ENCODE results near the gene CCDC149. TPM values are rescaled to one million over a fixed set of nuclear protein-coding genes. Genes with fewer than 3 reads are reported as not detected.

CCDC149 gene
- total RNA-seq, 1 donor from 2014 or later, result 11.7 TPM

DNA sequence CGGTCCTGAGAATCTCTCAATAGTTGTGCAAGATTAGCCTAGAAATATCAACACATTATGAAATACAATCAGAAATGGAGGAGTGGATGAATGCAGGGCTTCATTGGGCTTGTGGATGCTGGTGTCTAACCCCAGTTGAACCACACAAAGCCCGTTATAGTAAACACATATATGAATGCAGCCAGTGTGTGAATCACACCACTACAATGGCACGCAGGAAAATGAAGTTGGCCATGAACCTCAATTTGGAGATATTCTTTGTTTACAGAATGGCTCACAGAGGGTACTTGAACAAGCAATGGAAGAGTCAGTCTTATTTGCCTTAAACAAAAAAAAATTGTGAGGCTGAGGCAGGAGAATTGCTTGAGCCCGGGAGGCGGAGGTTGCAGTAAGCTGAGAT is 59.7 kb downstream of the CCDC149 start:
- DNase-seq (ENCODE audit: low spot score), result no peak
- intact Hi-C loops (cut with DNase I), result no loop called here

DNA sequence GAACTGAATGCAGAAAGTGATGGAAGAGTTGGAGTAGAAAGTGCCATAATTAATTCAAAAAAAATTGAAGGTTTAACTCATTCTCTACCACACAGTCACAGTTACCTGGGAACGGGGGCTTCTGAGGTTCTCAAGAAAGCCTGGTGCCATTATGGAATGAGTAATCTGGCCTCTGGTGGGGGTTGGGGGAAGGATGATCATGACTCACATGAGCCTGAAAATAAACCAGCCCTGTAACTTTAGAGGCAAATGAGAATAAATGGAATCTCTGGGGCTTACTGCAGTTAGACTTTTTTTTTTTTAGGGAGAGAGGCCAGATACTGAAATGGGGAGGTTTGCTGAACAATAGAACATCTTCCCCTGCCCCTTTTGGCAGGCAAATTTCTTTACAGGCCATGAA is 62.2 kb downstream of the CCDC149 start:
- intact Hi-C loops (cut with DNase I), result no loop called here
- DNase-seq (ENCODE audit: low spot score), result no peak

DNA sequence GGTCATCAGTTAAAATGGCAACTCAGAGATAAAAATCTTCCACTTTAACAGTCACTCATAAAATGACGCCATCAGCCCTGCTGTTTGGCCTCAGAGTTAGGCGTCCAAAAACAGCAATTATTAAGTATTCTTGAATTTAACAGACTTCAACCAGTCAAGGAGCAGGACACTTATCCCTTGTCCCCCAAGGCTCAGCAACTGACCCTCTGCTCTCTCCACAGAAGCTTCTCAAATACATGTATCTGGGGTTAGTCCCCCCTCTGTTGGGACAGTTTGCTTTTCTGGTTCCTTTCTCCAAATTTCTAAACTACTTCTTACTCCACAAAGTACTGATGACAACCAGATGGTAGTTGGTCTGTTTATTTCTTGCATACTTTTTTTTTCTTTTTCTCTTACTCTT is 63.1 kb downstream of the CCDC149 start:
- DNase-seq (ENCODE audit: low spot score), result no peak
- intact Hi-C loops (cut with DNase I), result loop anchor here (5.0 kb wide), 1 partner anchor 262 kb away; no protein-coding TSS in a partner anchor

DNA sequence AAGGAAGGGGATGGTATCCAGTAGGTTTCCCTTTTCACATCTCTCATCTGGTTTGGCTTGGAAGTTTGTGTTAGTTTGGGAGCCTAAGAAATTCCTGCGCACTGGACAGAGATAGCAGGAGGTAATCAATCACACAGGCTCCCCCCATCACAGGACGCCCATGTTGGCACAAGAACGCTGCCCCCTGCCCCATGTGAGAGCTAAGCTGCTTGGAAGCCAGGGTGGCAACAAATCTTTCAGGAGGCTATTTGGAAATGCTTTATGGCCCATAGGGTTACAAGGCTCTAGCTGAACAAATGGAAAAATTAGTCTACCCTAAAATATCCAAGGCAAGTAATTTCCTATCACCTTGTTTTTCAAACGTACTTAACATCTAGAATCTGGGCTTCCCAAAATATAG is 63.5 kb downstream of the CCDC149 start:
- intact Hi-C loops (cut with DNase I), result loop anchor here (5.0 kb wide), 1 partner anchor 262 kb away; no protein-coding TSS in a partner anchor

DNA sequence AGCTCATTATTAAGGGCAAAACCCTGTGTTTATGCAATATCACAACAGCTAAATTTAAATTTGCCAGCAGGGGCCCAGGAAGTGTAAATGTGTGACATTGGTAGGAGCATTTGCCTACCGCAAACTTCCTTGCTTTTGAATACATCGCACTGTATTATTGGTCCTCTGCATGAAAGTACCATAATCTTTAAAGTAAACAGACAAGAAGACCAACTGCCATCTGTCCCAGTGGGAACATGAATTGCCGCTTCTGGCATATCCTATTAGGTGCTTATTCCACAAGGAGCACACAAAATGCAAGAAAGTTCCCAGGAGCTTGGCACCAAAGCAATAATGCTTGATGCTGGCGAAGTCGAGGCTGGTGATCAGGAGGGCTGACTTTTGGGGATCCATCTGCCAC is 66.1 kb downstream of the CCDC149 start:
- no peak for DNase-seq (ENCODE audit: low spot score)
- intact Hi-C loops (cut with DNase I), result loop anchor here (5.0 kb wide), 1 partner anchor 259 kb away; no protein-coding TSS in a partner anchor

More for the DNA sequence above, 63.5 kb downstream of the CCDC149 start:
- no peak for DNase-seq (ENCODE audit: low spot score)

DNA sequence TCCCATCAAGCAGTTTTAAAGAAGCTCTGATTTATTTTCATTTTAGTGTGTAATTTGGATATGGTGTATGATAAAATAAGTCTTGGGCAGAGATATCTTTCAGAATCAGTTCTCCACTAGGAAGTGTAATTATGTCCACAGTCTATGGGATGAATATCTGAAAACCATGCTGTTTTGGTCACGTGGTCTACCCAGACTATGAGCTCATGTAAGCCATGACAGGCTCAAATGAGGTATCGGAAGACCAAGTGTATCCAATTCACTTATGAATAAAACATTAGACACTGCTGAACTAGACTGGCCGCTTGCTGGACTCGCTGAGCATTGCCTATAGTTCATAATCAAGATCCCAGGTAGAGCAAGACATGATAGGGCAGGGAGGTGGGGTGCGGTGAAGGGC is 66.9 kb downstream of the CCDC149 start:
- intact Hi-C loops (cut with DNase I), result loop anchor here (5.0 kb wide), 1 partner anchor 259 kb away; no protein-coding TSS in a partner anchor
- DNase-seq (ENCODE audit: low spot score), result no peak

DNA sequence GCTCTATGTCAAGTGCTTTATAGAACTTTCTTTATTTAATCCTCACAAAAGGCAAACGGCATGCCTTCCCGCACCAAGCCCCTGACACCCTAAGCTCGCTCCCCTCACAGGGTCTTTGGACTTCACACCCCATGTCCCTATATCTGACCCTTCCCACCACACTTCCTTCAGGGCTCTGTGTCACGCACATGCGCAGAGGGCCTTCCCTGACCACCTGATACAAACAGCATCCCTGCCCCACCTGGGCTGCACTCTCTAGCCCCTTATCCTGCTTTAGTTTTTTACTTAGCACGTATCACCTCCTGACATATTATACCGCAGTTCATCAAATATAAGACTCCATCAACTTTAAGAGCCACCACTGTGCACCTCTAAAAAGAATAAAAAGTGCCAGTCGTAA is 67.7 kb downstream of the CCDC149 start:
- intact Hi-C loops (cut with DNase I), result loop anchor here (5.0 kb wide), 1 partner anchor 258 kb away; no protein-coding TSS in a partner anchor
- DNase-seq (ENCODE audit: low spot score), result no peak

DNA sequence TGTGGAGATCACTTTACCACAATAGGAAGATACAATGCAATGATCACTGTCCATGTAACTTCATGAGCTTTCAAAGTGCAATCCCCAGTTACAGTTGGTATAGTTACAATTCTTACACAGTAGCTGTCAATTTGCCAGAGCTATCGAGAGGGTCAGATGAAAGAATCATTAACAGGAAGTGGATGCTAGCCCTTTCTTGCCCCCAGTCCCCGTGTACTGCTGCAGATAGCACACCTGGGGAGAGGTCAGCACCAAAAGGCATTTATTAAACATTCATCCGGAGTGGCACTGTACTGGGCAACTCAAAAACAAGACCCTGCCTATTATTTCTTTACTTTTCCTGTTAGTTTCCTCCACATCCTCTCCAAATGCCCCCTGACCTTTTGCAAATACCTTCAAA is 69.7 kb downstream of the CCDC149 start:
- intact Hi-C loops (cut with DNase I), result no loop called here
- no peak for DNase-seq (ENCODE audit: low spot score)

DNA sequence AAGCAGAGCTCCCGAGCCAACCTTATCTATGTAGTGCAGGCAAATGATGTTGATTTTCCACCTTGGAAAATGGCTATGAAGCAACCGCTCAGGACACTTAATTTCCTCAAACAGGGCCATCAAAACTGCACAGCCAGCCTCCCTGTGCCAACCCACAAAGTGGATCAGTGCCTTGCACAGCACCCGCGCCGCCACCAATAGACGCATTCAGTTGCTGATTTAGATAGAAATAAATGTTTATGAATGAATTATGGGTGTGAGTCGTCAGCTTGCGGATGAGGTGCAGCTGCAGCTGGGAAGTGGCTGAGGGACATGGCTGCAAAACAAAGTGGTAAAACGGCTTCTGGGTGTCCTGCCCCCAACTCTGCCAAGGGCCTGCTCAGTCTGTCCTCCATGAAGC is 70.5 kb downstream of the CCDC149 start:
- DNase-seq (ENCODE audit: low spot score), result no peak
- intact Hi-C loops (cut with DNase I), result no loop called here

DNA sequence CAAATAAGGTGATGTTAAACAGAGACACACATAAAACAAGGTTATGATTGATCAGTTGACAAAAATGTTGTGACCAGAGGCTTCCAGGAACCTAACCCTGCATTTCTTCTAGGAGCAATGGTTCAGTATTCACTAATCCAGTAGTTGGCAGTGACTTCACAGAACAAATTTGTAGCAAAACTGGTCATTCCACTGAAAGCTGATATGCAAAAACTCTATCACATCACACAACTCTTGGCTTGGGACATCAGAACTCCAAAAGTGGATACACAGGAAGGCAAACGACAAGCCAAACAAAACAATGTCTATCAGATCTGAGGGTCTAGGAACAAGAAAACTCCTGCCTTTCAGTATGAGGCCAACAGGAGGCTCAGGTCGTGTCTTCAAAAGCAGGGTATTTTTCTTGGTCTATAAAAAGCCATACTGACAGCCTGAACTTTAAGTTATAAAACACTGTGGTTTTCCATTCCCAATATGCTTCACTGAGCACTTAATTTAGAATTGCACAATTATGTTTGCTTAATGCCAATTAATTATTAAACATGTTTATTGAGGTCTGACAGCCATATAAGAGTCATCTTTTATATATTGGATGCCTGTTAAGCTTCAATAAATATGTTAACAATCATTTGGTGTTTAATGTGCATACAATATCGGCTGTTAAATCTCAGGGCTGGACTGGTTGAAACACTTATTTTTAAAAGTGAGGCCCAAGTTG is 71.9 kb downstream of the CCDC149 start:
- intact Hi-C loops (cut with DNase I), result no loop called here
- DNase-seq (ENCODE audit: low spot score), result no peak

DNA sequence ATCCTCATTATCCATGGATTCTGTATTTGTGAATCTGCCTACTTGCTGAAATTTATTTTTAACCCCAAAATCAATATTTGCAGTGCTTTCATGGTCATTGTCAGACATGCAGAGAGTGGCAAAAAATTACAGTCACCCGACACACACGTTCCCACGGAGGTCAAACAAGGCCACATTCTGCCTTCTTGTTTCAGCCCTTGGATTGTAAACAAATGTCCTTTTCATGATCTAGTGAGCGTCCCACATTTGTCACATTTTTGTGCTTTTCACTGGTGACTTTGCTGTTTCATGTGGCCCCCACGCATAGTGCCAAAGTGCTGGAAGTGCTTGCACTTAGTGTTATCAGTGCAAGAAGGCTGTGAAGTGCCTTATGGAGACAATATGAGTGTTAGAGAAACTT is 72.5 kb downstream of the CCDC149 start:
- no peak for DNase-seq (ENCODE audit: low spot score)
- intact Hi-C loops (cut with DNase I), result no loop called here

DNA sequence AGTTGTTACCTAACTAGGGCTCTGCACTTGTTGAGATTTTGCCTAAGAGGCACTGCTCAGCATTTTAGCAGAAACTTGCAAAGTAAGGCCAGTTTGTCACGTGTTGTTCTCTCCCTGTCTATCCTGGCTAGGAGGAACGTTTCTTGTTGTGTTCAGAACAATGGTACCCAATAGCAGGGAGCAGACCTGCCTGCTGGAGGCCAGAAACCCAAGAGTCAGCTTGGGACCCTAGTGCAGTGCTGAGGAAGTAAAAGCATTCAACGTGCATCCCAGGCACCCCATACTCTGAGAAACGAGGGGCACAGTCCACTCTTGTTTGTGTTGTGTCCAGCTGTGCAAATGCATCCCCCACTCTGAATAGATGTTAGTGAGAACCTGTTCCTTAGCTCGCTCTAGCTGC is 75.1 kb downstream of the CCDC149 start:
- intact Hi-C loops (cut with DNase I), result no loop called here
- no peak for DNase-seq (ENCODE audit: low spot score)

DNA sequence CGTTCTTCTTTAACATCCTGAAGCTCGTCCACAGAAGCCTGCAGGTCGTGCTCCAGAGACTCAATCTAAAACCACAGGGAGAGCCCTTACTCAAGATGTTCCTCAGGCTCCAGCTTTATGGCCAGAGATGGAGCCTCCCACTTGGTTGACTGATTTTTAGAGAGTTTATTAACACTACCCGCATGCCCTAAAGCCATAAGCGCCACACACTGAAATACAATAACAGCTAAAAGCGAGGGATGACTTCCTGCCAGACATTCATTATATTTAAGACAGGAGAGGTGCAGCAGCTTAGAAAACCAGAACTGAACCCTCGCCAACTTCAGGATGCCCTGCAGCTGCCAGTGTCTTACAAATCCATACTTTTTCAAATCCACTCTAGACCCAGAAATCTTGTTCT is 75.5 kb downstream of the CCDC149 start:
- intact Hi-C loops (cut with DNase I), result no loop called here
- DNase-seq (ENCODE audit: low spot score), result no peak

DNA sequence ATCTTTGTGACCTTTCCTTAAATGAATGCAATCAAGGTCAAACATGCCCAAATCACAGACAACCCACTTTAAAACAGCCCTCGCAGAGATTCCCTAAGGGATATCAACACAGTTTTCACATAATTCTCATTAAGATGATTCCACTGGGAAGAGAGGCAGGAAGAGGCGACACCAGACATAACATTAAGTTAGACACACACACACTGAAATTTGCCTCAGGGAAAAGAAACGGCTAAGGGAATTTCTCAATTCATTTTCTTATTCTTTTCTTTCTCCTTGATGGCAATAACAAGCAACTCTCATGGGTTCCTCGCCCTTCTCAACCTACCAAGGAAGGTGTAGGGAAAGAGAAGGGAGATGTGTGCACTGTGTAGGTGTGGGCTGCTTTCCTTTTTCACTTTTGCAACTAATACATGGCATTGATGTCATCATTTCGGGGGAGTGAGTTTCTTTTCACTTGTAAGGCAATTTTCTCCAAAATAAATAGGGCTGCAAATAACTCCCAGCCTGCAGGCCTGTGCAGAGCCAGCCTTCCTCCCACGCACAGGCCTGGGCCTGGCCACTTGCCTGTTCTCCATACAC is 76.1 kb downstream of the CCDC149 start:
- DNase-seq (ENCODE audit: low spot score), result no peak
- intact Hi-C loops (cut with DNase I), result no loop called here

DNA sequence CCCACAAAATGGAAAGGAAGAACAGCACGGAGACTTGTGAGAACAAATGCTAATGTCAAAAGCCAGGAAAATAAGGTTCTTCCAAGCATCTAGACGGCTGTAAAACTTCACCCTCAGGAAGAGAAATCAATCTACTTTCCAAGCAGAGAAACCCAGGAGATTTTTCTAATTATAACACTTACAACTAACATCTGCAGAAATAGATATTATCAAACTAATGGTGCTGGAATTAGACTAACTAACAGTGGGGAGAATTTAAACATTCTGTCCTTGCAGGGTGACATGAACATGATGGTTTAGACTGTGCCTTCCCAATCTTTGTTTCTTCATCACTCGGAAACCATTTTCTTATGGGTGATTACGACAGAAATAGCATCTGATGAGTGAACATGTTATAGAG is 77.1 kb downstream of the CCDC149 start:
- DNase-seq (ENCODE audit: low spot score), result no peak

DNA sequence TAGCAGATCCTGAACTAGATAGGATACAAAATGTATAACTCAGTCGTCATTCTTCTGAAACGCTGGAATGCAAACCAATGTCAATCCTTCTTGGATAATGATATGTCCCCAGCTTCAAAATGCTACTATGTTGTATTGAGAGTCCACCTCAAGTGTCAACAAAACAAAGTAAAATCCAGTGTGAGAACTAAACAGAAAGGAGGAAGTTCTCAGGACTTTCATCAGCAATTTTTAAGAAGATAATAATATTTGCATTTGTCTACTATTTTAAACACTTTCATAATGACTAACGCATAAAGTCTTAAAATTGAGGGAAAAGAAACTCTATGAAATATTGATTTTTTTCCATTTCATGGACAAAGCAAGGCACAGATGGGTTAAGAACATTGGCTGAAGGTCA is 81.2 kb downstream of the CCDC149 start:
- intact Hi-C loops (cut with DNase I), result no loop called here
- DNase-seq (ENCODE audit: low spot score), result no peak

More for the DNA sequence above, 77.1 kb downstream of the CCDC149 start:
- intact Hi-C loops (cut with DNase I), result no loop called here

DNA sequence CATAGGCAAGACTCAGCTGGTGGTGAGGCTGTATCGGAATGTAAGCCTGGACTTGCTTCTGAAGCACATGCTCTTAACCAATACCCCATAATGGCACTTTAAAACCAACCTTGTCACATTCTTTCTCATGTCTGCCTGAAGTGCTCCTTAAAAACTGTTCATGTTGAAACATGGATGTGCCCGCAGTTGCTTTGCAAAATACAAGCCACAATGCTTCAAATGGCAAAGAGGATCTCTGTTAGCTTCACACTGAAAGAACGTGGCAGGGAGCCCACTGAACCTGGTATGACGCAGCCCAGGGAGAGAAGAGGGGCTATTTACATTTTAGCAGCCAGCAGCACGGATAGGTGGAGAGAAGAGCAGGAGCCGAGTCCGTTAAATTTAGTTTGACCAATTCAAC is 88.1 kb downstream of the CCDC149 start:
- intact Hi-C loops (cut with DNase I), result no loop called here
- no peak for DNase-seq (ENCODE audit: low spot score)

DNA sequence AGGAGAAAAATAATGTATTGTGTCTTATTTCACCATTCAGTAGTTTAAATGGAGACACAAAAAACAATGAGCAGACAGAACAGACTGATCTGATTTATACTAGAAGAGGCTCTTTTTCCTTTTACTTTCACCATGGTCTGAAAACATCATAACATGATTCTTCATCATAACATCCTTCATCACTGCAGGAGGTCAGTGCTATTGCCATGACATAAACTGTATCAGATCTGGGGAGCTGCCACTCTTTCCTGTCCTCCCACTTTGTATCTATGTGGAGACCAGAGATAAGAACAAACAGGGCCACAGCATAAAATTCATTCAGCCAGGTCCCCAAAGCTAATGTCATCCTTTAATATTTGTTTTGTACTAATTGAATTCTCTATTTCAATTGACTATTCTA is 92.3 kb downstream of the CCDC149 start:
- no peak for DNase-seq (ENCODE audit: low spot score)
- intact Hi-C loops (cut with DNase I), result no loop called here

DNA sequence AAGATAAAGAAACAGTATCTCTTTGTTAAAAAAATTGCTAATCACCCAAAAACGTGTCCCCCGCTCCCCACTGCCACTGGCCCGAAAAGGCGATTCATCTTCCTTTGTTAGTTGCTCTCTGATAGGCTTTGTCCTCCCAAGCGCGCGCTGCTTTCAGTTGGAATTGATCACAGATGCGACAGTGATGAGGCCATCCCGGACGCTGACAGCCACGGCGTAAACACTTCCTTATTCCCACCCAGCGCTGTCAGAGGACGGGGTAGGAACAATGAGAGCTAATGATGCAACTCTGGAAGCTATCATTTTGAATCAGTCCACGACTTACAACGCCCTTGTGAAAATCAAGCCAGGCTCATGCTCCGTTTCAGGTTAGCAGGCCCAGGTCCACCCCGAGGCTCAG is 96.0 kb downstream of the CCDC149 start:
- intact Hi-C loops (cut with DNase I), result no loop called here
- DNase-seq (ENCODE audit: low spot score), result no peak

DNA sequence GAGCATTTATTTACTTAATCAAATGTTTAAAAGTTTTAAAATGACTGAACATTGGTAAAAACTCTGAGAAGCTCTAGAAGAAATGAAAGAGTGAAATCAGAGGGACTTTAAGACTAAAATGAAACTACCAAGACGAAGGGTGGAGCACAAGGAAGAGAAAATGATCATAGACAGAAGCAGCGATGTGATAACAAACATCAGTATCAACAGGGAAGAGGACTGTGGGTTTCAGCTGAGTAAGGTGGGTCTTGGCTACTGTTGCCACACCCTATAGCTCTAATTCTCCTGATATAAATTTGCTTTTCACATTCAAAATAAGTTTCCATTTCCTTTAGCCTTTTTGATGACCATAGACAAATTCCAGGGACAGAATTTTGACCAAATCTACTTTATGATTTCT is 99.1 kb downstream of the CCDC149 start:
- no peak for DNase-seq (ENCODE audit: low spot score)
- intact Hi-C loops (cut with DNase I), result no loop called here

DNA sequence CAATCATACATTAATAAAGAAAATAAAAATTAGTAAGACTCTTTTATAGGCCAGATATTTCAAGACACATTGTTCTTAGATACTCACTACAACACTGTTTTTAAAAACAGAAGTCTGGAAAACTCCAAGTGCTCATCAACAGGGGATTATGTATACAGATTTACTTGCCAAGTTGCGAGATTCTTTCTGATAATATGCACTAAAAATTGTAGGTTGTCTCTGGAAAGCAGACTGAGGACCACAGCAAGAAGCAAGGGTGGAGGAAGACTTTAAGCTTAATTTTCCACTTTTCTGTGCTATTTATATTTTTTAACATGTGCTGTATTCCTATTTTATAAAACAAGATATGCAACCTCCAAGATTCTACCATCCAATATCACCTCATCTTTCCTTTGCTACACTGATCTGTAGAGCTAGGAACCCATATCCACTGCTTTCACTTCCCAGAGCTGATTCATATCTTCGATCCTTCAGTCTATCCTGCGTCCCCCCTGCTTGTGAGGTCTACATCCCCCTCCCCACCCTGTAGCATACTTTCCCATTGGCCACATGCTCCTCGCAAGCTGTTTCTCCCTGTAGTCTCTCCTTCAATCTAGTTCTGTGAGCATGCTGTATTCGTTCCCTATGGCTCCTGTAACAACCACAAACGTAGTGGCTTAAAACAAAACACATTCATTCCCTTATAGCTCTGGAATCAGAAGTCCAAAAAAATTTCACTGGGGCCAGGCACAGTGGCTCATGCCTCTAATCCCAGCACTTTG is 101.8 kb downstream of the CCDC149 start:
- intact Hi-C loops (cut with DNase I), result no loop called here
- DNase-seq (ENCODE audit: low spot score), result no peak
